ENCODE data around the gene KIF3C.
A peak's percentile ranks its signal among the peaks of the same experiment; 100 is the strongest.

Gene KIF3C

GRCh38 chr2:25955036-25955435, 27.3 kb downstream of the KIF3C start:
- in situ Hi-C loops (cut with HindIII; ENCODE audit: low pct_ligation_motif_present, low sequenced_read_pairs) = no loop called here
- TF ChIP-seq, protein P1, sequence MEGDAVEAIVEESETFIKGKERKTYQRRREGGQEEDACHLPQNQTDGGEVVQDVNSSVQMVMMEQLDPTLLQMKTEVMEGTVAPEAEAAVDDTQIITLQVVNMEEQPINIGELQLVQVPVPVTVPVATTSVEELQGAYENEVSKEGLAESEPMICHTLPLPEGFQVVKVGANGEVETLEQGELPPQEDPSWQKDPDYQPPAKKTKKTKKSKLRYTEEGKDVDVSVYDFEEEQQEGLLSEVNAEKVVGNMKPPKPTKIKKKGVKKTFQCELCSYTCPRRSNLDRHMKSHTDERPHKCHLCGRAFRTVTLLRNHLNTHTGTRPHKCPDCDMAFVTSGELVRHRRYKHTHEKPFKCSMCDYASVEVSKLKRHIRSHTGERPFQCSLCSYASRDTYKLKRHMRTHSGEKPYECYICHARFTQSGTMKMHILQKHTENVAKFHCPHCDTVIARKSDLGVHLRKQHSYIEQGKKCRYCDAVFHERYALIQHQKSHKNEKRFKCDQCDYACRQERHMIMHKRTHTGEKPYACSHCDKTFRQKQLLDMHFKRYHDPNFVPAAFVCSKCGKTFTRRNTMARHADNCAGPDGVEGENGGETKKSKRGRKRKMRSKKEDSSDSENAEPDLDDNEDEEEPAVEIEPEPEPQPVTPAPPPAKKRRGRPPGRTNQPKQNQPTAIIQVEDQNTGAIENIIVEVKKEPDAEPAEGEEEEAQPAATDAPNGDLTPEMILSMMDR (IDR thresholded peaks at IDR 0.05; ENCODE audit: low read depth, low read length, missing control alignments) = no peak
- no peak overlapping the region for H3K4me3 ChIP-seq (ENCODE audit: low read depth, low read length)
- no peaks in the 10 kb centered on the region for H3K27me3 ChIP-seq (replicated peaks)
- DNase-seq = peak; percentile 10
- H3K36me3 ChIP-seq (replicated peaks) = peaks cover 8% of the 10 kb centered on the region
- no peak overlapping the region for H3K27ac ChIP-seq

GRCh38 chr2:25954199-25954752, 28.0 kb downstream of the KIF3C start:
- TF ChIP-seq, protein P1 (IDR thresholded peaks at IDR 0.05; ENCODE audit: low read depth, low read length, missing control alignments) = no peak
- no peak overlapping the region for H3K27ac ChIP-seq
- no peak for DNase-seq
- in situ Hi-C loops (cut with HindIII; ENCODE audit: low pct_ligation_motif_present, low sequenced_read_pairs) = no loop called here
- no peak overlapping the region for H3K4me3 ChIP-seq (ENCODE audit: low read depth, low read length)
- no peaks in the 10 kb centered on the region for H3K27me3 ChIP-seq (replicated peaks)
- H3K36me3 ChIP-seq (replicated peaks) = peaks cover 8% of the 10 kb centered on the region

DNA sequence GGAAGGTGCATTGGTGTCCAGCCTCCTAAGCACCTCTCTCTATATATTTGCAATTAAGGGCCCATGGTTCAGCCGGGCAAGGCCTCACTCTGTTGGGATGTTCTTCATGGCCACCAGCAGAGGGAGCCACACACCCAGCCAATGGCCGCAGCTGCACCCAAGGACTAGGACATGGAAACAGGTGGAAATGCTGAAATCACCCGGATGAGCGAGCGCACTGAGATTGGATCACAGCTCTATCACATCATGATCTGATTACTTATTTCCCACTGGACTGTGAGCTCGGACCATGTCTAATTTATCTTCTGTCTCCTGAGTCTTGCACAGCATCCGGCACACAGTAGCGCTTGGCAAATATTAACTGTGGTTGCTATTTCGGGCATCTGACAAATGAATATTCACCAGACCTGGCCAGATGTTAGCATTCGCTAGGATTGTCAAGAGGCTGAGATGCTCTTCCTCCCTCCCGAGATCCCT, 31.2 kb downstream of the KIF3C start:
- H3K27me3 ChIP-seq (replicated peaks) = no peaks in the 10 kb centered on the region
- DNase-seq = peak; percentile 65
- no peak overlapping the region for H3K4me3 ChIP-seq (ENCODE audit: low read depth, low read length)
- TF ChIP-seq, protein P1 (IDR thresholded peaks at IDR 0.05; ENCODE audit: low read depth, low read length, missing control alignments) = peak; percentile 98
- peaks cover 8% of the 10 kb centered on the region for H3K36me3 ChIP-seq (replicated peaks)
- no peak overlapping the region for H3K27ac ChIP-seq
- in situ Hi-C loops (cut with HindIII; ENCODE audit: low pct_ligation_motif_present, low sequenced_read_pairs) = no loop called here

DNA sequence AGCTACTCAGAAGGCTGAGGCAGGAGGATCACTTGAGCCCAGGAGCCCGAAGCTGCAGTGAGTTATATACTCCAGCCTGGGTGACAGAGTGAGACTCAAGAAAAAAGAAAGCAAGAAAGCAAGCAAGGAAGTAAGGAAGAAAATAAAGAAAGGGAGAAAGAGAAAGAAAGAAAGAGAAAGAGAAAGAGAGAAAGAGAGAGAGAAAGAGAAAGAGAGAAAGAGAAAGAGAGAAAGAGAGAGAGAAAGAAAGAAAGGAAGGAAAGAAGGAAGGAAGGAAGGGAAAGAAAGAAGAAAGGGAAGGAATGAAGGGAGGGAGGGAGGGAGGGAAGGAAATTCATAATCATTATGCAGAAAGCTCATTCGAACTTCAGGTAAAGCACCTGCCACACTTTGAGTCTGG, 33.9 kb downstream of the KIF3C start:
- H3K36me3 ChIP-seq (replicated peaks) = no peaks in the 10 kb centered on the region
- no peak overlapping the region for H3K27ac ChIP-seq
- in situ Hi-C loops (cut with HindIII; ENCODE audit: low pct_ligation_motif_present, low sequenced_read_pairs) = no loop called here
- no peak overlapping the region for H3K4me3 ChIP-seq (ENCODE audit: low read depth, low read length)
- TF ChIP-seq, protein P1 (IDR thresholded peaks at IDR 0.05; ENCODE audit: low read depth, low read length, missing control alignments) = no peak
- H3K27me3 ChIP-seq (replicated peaks) = no peaks in the 10 kb centered on the region
- no peak for DNase-seq

DNA sequence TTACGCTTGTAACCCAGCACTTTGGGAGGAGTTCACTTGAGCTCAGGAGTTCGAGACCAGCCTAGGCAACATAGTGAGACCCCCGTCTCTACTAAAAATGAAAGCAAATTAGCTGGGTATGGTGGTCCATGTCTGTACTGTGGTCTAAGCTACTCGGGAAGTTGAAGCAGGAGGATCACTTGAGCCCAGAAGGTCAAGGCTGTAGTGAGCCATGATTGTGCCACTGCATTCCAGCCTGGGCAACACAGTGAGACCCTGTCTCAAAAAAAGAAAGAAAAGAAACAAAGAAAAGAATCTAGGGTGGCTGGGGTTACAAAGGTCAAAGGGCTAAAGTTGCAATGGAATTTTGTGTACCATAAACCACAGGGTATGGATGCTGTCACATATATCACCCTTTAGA, 41.3 kb downstream of the KIF3C start:
- in situ Hi-C loops (cut with HindIII; ENCODE audit: low pct_ligation_motif_present, low sequenced_read_pairs) = no loop called here
- H3K27me3 ChIP-seq (replicated peaks) = no peaks in the 10 kb centered on the region
- no peak overlapping the region for H3K27ac ChIP-seq
- no peak overlapping the region for H3K4me3 ChIP-seq (ENCODE audit: low read depth, low read length)
- H3K36me3 ChIP-seq (replicated peaks) = peaks cover 3% of the 10 kb centered on the region
- DNase-seq = no peak
- TF ChIP-seq, protein P1 (IDR thresholded peaks at IDR 0.05; ENCODE audit: low read depth, low read length, missing control alignments) = no peak

DNA sequence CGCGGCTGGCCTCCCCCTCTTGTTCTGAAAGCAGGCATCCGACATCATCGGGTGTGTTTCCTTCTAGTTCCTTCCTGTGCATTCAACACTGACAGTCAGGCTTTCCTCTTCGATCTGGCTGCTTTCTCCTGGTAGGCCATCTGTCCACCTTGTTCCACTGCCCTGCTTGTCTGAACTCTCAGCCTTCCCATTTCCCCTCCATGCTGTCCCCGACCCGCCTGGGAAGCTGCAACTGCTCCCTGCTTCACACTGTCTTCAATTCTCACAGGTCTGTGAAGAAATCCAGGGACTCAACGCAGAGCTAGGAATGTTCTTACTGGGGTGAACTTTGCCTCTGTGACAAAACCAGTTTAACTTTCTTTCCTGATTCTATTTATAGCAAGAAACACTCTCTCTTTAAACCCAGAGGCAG, 43.0 kb downstream of the KIF3C start:
- TF ChIP-seq, protein P1 (IDR thresholded peaks at IDR 0.05; ENCODE audit: low read depth, low read length, missing control alignments) = no peak
- Histone ChIP-seq H3K27ac (no peak overlapping the region), H3K27me3 (replicated peaks) (no peaks in the 10 kb centered on the region), H3K4me3 (ENCODE audit: low read depth, low read length) (no peak overlapping the region), H3K36me3 (replicated peaks) (peaks cover 3% of the 10 kb centered on the region)
- no peak for DNase-seq
- in situ Hi-C loops (cut with HindIII; ENCODE audit: low pct_ligation_motif_present, low sequenced_read_pairs) = no loop called here

Data from brain microvascular endothelial cell (primary cell).